Central memory CD4-positive, alpha-beta T cell (primary cell): ENCODE measurements around the gene PRRT1B.

ENCODE experiments used
- DNase-seq: peaks from one replicate; pipeline ENCODE4 v3.0.0; 2022

PRRT1B gene

DNA sequence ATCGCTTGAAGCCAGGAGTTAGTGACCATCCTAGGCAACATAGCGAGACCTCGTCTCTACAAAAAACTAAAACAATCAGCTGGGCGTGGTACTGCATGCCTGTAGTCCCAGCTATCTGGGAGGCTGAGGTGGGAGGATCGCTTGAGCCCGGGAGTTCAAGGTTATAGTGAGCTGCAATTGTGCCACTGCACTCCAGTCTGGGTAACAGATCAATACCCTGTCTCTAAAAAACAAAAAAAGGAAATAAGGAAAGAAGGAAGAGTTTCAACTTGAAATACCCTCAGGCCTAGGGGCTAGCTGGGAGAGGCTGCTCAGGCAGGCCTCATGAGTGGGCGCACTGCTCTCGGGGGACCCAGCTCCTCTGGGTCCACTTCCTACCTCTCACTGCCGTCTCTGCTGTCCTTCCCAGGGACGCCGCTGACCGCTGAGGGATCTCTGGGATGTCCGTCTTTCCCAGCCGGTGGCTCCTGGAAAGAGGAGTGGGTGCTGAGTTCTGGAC is 56.4 kb downstream of the PRRT1B start:
- no peak for DNase-seq

DNA sequence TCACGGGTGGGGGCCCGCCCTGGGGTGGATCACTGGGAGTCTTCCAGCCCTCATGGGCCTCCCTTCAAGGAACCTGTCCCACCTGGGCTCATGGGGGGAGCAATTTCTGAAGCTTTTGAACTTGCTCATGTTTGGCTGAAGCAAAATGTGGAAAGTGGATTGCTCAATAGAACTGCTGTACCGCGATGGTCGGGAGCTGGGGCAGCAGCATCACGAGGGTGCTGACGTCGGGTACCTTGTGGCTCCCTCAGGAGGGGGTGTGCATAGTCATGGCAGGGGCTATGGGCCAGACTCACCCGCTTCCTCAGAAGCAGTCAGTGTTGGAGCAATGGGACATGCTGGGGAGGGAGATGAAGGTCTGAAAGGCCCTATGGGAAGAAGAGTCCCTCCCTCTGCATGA is 57.9 kb downstream of the PRRT1B start:
- DNase-seq, result no peak

DNA sequence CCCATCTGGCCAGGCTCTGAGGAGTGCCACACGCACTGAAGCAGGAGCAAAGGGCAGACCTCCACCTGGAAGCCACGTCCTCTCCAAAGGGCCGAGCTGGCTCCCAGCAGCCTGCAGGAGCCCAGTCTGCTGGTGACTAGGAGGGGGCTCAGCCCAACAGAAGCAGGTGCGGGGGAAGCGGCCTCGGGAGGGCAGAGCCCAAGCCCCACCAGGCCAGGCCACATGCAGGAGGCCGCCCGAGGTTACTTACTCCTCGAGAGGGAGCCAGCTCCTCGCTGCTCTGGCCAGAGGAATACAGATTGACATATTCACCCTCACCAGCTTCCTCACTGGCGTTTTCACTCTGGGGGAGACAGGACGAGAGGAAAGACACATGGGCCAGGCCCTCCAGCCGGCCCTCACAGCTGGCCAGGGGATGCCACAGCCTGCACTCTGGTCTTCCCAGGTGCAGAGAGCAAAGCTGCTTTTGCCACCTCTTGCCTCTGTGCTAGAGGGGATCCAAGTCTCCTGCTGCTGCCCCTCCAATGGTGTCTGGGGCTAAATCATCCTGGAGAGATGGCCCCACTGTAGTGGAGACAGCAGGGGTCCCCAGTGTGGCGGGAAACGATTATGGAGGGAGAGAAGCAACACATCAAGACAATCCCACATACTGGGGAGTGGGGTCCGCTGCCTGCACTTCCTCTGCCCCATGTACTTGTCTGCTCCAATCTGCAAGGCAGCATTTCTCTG is 58.6 kb downstream of the PRRT1B start:
- DNase-seq, result no peak

DNA sequence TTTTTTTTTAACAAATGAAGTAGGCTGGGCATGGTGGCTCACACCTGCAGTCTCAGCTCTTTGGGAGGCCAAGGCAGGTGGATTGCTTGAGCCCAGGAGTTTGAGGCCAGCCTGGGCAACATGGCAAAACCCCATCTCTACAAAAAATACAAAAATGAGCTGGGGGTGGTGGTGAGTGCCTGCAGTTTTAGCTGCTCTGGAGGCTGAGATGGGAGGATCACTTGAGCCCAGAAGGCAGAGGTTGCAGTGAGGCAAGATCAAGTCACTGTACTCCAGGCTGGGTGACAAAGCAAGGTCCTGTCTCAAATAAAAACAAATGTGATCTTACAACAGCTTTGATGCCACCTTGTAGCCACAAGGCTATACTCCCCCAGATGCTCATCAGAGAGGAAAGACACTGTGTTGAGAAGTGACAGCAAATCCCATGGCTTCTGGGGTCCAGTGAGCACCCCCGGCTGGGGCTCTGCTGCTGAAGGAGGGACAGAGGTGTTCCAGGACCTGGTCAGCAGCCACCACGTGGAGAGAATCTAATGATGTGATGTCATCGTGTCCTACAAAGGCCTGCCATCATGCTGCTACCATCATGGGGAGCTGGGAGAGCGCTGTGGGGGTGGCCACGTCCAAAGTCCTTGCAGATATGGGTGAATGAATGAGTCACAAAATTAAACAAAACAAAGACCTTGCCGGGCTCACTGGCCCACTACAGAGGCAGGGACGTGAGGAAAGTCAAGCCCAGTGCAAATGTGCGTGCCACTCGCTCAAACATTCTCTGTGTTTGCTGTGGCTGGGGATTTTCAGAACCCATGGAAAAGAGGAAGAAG is 60.7 kb downstream of the PRRT1B start:
- no peak for DNase-seq

DNA sequence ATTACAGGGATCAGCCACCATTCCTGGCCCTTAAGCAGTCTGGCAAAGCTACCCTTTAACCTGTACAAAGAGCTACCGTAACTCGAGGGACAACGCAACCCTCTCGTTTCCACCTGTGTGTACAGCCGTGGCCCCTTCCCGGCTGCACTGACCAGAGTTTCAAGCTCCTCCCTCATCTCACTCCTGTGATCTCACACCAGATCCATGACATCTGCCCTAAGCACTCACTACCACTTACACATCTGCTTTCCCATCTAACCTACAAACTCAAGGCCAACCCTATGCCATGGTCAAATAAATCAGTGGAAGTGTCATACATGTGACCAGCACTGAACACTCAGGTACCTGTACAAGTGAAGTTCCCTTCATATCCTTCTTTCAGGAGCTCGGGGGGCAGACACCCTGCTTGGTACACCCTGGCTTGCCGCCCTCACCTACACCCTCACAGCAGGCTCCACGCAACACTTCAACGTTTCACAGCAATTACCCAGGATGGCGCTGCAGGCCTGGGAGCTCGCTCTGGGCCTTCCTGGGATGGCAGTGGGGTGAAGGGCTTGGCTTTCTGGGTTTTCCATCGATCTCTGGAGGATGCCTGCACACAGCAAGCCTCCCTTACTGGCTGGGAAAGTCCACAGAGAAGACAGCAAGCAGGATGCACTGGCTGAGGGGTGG is 61.7 kb downstream of the PRRT1B start:
- no peak for DNase-seq

DNA sequence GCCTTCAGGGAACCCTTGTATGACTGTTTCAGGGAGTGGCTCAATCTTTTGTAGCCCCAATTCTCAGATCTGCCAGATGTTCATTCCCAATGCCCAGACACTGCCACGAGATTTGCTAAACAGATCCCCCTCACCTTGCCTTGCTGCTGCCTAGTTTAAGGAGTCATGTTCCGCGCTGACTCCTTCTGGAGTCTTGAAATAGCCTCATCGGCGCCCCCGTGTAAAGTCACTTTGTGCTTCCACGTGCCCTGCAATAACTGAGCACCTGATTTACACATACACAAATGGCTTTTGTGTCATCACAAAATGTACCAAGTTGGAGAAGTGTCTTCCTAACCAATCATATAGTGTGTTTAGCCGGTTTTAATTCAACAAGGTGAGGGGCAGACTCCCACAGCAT is 62.3 kb downstream of the PRRT1B start:
- DNase-seq, result no peak

DNA sequence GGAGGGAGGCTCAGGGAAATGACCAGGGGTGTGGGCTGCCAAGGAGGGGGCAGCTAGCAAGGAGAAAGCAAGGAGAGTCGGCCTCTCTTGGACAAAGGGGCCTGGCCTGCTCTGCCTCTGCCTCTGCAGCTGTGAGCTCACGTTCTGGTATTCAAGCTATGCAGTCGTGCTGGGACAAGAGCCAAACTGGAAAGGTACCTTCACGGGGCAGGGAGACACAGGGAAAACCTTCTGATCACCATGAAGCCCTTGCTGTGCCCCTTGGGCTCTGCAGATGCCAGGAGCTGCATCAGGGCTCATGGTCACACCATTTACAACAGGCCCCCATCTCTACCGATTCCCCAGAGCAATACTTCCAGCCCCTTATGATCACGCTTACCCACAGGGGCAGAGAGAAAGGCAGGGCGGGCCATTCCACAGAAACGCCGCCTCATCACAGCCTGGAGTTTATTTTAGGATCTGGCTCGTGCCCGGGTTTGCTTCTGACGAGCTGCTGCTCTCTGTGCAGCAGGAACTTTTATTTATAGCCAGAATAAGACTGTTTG is 63.2 kb downstream of the PRRT1B start:
- no peak for DNase-seq
